Activated naive CD4-positive, alpha-beta T cell treated with Interleukin-2 at 50 U/mL for 16 hours (primary cell): ENCODE results near the gene EVC.
"Not testable (repeated sequence)": the region's sequence is repeated elsewhere in the genome, so short reads cannot be mapped to it uniquely, and the experiment has no call there.

Experiments
- DNase-seq: peaks from one replicate; pipeline ENCODE4 v3.0.0-alpha.2; 2020

EVC gene

GRCh38 chr4:5821665-5822358 is 110.8 kb downstream of the EVC start:
- peak; percentile 3 for DNase-seq

GRCh38 chr4:5822619-5823018 is 111.6 kb downstream of the EVC start:
- no peak for DNase-seq

- DNase-seq = no peak
Observed at GRCh38 chr4:5823542-5824211, 112.7 kb downstream of the EVC start.

GRCh38 chr4:5824227-5824626 is 113.2 kb downstream of the EVC start:
- no peak for DNase-seq

- no peak for DNase-seq
Observed at GRCh38 chr4:5824635-5825034, 113.6 kb downstream of the EVC start.

- no peak for DNase-seq
Observed at GRCh38 chr4:5825321-5826041, 114.5 kb downstream of the EVC start.

GRCh38 chr4:5826437-5827107 is 115.6 kb downstream of the EVC start:
- DNase-seq = no peak

GRCh38 chr4:5827108-5828004 is 116.4 kb downstream of the EVC start:
- no peak for DNase-seq

- no peak for DNase-seq
Observed at GRCh38 chr4:5828005-5828391, 117.0 kb downstream of the EVC start.

- DNase-seq = no peak
Observed at GRCh38 chr4:5836943-5837342, 125.9 kb downstream of the EVC start.

- DNase-seq = not testable (repeated sequence)
Observed at GRCh38 chr4:5837483-5837882, 126.5 kb downstream of the EVC start.

- no peak for DNase-seq
Observed at GRCh38 chr4:5839332-5839731, 128.3 kb downstream of the EVC start.

GRCh38 chr4:5839751-5840674 is 129.0 kb downstream of the EVC start:
- DNase-seq = no peak

- DNase-seq = no peak
Observed at GRCh38 chr4:5842456-5842855, 131.5 kb downstream of the EVC start.

GRCh38 chr4:5843573-5844530 is 132.9 kb downstream of the EVC start:
- no peak for DNase-seq

GRCh38 chr4:5845035-5845905 is 134.3 kb downstream of the EVC start:
- DNase-seq = no peak

GRCh38 chr4:5851637-5852301 is 140.8 kb downstream of the EVC start:
- DNase-seq = no peak

GRCh38 chr4:5852523-5853202 is 141.7 kb downstream of the EVC start:
- DNase-seq = no peak
